NCI-H146 (cell line): ENCODE data around the gene TCFL5.

Source experiments
- DNase-seq: peaks from one replicate; lab custom pipeline; 2025; lab: John Stamatoyannopoulos, UW

TCFL5 gene

GRCh38 chr20:62822788-62823651 is 38.6 kb downstream of the TCFL5 start:
- peak; percentile 65 for DNase-seq

- no peak for DNase-seq
These were observed 39.3 kb downstream of the TCFL5 start for GRCh38 chr20:62822239-62822787.

- DNase-seq, result no peak
These were observed 39.9 kb downstream of the TCFL5 start for GRCh38 chr20:62821726-62822210.

GRCh38 chr20:62820962-62821725 is 40.5 kb downstream of the TCFL5 start:
- no peak for DNase-seq

DNA sequence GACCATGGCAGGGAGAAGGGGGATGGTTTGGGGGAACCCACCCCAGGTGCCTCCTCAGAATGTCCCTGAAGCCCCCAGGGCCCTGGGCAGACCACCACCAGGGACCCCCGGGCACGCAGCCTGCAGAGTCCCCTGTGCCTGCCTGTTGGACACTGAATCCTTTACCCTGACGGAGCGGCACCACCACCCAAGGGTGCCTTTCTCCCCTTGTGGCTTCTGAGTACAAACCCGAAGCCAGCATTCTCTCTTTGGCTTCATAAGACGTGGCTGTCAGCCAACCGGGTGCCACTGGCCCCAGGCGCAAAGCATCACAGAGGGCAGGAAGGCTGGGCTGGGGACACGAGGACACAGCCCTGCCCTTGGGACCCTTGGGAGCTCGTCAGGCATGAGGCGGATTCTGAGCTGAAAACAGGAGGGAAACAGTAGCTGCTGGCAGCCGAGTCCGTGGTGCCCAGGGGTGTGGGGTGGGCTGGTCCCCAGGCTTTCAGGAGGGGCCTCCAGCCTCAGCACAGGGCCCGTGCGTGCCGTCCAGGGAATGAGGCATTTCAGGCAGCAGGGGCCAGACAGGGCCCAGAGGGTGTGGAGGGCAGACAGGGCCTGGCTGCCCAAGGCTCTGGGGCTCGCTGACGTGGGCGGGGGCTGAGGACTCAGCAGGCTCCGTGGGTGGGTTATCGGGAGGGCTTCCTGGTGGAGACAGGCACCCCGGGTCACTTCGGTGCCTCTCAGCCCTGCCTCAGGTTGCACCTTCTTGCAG is 41.2 kb downstream of the TCFL5 start:
- DNase-seq, result no peak

GRCh38 chr20:62819494-62820174 is 42.0 kb downstream of the TCFL5 start:
- peak; percentile 74 for DNase-seq

GRCh38 chr20:62818592-62819493 is 42.8 kb downstream of the TCFL5 start:
- DNase-seq, result peak; percentile 74

- DNase-seq, result no peak
These were observed 43.5 kb downstream of the TCFL5 start for GRCh38 chr20:62817975-62818591.

DNA sequence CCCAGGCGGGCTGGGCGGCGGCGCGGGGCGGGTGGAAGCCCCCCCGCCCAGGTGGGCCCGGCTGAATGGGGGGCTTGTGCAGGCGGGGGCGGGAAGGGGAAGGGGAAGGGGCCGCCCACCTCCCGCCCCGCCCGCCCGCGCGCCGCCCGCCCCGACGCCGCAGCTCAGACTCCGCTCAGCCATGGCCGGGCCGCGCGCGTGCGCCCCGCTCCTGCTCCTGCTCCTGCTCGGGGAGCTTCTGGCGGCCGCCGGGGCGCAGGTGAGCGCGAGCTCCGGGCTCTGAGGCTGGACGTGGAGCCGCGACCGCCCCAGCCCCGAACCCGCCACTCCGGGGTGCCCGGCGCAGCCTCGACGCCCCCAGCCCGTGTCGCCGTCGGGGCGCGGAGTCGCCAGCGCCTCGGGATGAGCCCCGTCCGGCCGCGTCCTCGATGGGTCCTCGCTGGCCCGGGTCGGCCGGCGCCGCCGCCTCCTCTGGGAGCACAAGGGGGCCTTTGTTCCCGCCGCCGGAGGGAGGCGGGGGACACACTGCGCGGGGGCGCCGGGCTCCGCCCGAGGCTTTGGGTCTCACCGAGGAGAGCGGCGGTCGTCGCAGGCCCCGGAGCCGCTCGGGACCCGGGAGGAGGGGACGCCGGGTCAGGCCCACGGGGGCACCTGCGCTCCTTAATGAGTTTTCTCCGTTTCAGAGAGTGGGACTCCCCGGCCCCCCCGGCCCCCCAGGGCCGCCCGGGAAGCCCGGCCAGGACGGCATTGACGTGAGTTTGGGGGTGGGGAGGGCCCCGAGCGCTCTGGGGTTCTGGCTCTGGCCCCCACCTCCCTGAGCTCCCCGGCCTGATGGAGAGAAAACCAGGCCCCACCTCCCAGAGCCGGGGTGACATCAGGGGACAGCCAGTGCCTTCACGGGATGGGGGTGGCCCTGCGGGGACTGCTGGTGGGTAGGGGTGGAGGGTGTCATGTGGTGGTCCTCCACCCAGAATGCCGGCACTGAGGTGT is 44.4 kb downstream of the TCFL5 start, which contains the start of gene COL9A3:
Gene COL9A3 (plus strand): TSS at position 167 of the 990 bp plus-strand sequence. CDS start 15 bp downstream, at position 182.
- DNase-seq, result peak; percentile 41

- DNase-seq, result no peak
These were observed 45.4 kb downstream of the TCFL5 start for GRCh38 chr20:62816031-62816883.

DNA sequence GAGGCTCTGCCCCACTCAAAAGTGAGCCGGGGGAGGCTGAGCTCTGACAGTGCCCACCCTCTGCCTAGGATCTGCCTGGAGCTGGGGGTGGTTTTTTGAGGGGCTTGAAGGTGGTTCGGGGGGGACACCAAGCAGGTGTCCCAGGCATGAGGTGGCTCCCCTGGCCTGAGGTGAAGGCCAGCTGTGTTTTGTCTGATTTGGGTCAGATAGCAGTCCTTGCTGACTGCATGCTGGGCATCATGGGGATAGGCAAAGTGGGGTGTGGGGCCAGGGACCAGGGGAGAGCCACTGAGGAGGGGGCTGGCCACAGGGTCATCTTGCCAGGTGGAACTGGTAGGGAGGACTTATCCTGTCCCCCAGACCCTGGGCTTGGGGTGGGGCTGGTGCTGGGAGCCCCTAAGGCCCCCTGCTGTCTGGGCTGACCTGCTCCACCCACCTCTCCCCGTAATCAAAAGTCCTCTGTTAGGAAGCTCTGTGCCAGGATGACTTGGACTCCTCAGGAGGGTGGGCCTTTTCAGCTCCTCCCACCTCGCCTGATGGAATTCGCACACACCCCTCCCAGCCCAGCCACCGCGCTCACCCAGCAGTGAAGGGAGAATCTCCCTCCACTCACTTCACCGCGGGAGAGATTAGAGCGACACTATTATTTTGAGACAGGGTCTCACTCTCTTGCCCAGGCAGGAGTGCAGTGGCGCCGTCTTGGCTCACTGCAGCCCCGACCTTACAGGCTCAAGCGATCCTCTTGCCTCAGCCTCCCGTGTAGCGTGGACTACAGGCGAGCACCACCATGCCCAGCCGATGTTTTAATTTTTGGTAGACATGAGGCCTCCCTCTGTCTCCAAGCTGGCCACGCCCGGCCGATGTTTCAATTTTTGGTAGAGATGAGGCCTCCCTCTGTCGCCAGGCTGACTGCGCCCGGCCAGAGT is 46.3 kb downstream of the TCFL5 start:
- DNase-seq, result no peak

DNA sequence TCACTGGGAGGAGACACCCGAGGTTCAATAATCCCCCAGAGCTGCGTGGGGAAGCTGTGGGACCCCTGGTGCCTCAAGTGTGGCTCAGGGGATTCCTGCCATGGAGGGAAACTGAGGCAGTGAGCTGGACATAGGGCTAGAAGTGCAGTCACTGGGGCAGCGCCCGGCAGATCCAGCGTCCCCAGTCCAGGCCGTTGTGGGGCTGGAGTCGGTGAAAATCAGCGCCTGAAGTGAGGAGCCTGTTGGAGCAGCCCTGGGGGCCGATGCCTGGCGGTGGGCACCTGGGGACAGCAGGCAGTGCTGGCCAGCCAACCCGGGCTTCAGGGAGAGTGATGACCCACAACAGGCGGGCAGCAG is 46.9 kb downstream of the TCFL5 start:
- no peak for DNase-seq

GRCh38 chr20:62814060-62814708 is 47.4 kb downstream of the TCFL5 start:
- no peak for DNase-seq

DNA sequence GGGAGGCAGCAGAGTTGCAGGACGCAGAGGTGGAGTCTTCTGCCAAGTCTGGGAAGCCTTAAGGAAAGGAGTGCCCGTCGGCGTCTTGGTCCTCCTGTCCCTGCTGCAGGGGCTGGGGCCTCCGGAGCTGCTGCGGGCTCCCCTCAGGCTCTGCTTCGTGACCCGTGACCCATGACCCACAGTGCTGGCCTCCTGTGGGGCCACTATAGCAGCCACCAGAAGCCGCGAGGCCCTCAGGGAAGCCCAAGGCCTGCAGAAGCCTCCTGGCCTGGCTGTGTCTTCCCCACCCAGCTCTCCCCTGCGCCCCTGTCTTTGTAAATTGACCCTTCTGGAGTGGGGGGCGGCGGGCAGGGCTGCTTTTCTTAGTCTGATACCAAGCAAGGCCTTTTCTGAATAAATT is 48.0 kb downstream of the TCFL5 start:
- DNase-seq, result no peak

- DNase-seq, result no peak
These were observed 48.8 kb downstream of the TCFL5 start for GRCh38 chr20:62812907-62813200.
